Glomerular endothelial cell (primary cell): Measurements from ENCODE around the gene XPO6. TPM values are rescaled to one million over a fixed set of nuclear protein-coding genes. Genes with fewer than 3 reads are reported as not detected.

Experiments used
- DNase-seq: peaks from one replicate; pipeline ENCODE4 v3.0.0-alpha.2; 2011; ENCODE audit warnings: low read depth, low spot score; ENCODE audit errors: extremely low read depth
- total RNA-seq: library from RNA; depleted of rRNA; stranded (reverse); fragments of >200 nt; gene quantifications from 2 replicates; pipeline ENCODE4 v1.2.3, GENCODE V29; 2015

Gene XPO6
- total RNA-seq, 1 donor from 2014 or later = 70.2 TPM

GRCh38 chr16:28092721-28093384 lies 118.9 kb downstream of the XPO6 start:
- DNase-seq = no peak

- no peak for DNase-seq
Measured at GRCh38 chr16:28091656-28092055, 120.1 kb downstream of the XPO6 start.

GRCh38 chr16:28090646-28091377 lies 121.0 kb downstream of the XPO6 start:
- DNase-seq = no peak

- DNase-seq = no peak
Measured at GRCh38 chr16:28089992-28090365, 121.8 kb downstream of the XPO6 start.

GRCh38 chr16:28089205-28089991 lies 122.4 kb downstream of the XPO6 start:
- no peak for DNase-seq

- no peak for DNase-seq
Measured at GRCh38 chr16:28087675-28088300, 124.0 kb downstream of the XPO6 start.

GRCh38 chr16:28087140-28087660 lies 124.6 kb downstream of the XPO6 start:
- no peak for DNase-seq

- no peak for DNase-seq
Measured at GRCh38 chr16:28086186-28087139, 125.3 kb downstream of the XPO6 start.

GRCh38 chr16:28085389-28086171 lies 126.2 kb downstream of the XPO6 start:
- DNase-seq = no peak

- no peak for DNase-seq
Measured at GRCh38 chr16:28084209-28084608, 127.6 kb downstream of the XPO6 start.

- DNase-seq = no peak
Measured at GRCh38 chr16:28082624-28083023, 129.1 kb downstream of the XPO6 start.

- DNase-seq = no peak
Measured at GRCh38 chr16:28081391-28081968, 130.3 kb downstream of the XPO6 start.

GRCh38 chr16:28078261-28078660 lies 133.5 kb downstream of the XPO6 start:
- DNase-seq = no peak

- DNase-seq = no peak
Measured at GRCh38 chr16:28073836-28074235, 137.9 kb downstream of the XPO6 start.

- DNase-seq = no peak
Measured at GRCh38 chr16:28072087-28072486, 139.7 kb downstream of the XPO6 start.

- DNase-seq = no peak
Measured at GRCh38 chr16:28069971-28070794, 141.6 kb downstream of the XPO6 start.

- no peak for DNase-seq
Measured at GRCh38 chr16:28068976-28069375, 142.8 kb downstream of the XPO6 start.
